IPS-18a (cell line): ENCODE data around the gene SLC35D1.

Experiments used
- H3K27ac ChIP-seq: one replicate; pipeline ENCODE4 v1.5.1; 2013; ENCODE audit warnings: low read length
- H3K27me3 ChIP-seq: one replicate; pipeline ENCODE4 v1.6.1; 2013; ENCODE audit warnings: mild to moderate bottlenecking, low read length; ENCODE audit not compliant: control insufficient read depth, insufficient read depth
- H3K36me3 ChIP-seq: one replicate; pipeline ENCODE4 v1.6.1; 2013; ENCODE audit warnings: low read depth, low read length; ENCODE audit not compliant: control insufficient read depth
- H3K4me1 ChIP-seq: one replicate; pipeline ENCODE4 v1.6.1; 2013; ENCODE audit warnings: low read depth, low read length; ENCODE audit not compliant: control insufficient read depth
- H3K4me3 ChIP-seq: one replicate; pipeline ENCODE4 v1.5.1; 2013; ENCODE audit warnings: low read length
- H3K9ac ChIP-seq: one replicate; pipeline ENCODE4 v1.6.1; 2013; ENCODE audit warnings: mild to moderate bottlenecking, low read length, moderate library complexity
- H3K9me3 ChIP-seq: one replicate; pipeline ENCODE4 v1.6.1; 2013; ENCODE audit warnings: low read depth, low read length; ENCODE audit not compliant: control insufficient read depth

The SLC35D1 gene

GRCh38 chr1:67043366-67043765 is 10.6 kb downstream of the SLC35D1 start:
- H3K9ac ChIP-seq = no peak overlapping the region
- no peak overlapping the region for H3K4me3 ChIP-seq
- H3K27ac ChIP-seq = no peak overlapping the region
- H3K9me3 ChIP-seq = no peaks in the 10 kb centered on the region
- peaks cover 8% of the 10 kb centered on the region for H3K36me3 ChIP-seq
- no peaks in the 10 kb centered on the region for H3K27me3 ChIP-seq
- peaks cover 7% of the 10 kb centered on the region for H3K4me1 ChIP-seq

GRCh38 chr1:67041841-67042503 is 12.0 kb downstream of the SLC35D1 start:
- Histone ChIP-seq H3K9ac (no peak overlapping the region), H3K27ac (no peak overlapping the region), H3K9me3 (no peaks in the 10 kb centered on the region), H3K4me1 (peaks cover 7% of the 10 kb centered on the region), H3K4me3 (no peak overlapping the region), H3K27me3 (no peaks in the 10 kb centered on the region), H3K36me3 (peaks cover 5% of the 10 kb centered on the region)

GRCh38 chr1:67040405-67040804 is 13.5 kb downstream of the SLC35D1 start:
- H3K36me3 ChIP-seq = peaks cover 5% of the 10 kb centered on the region
- H3K27ac ChIP-seq = no peak overlapping the region
- H3K9me3 ChIP-seq = no peaks in the 10 kb centered on the region
- H3K4me1 ChIP-seq = peaks cover 7% of the 10 kb centered on the region
- H3K4me3 ChIP-seq = no peak overlapping the region
- no peak overlapping the region for H3K9ac ChIP-seq
- H3K27me3 ChIP-seq = no peaks in the 10 kb centered on the region

- H3K27ac ChIP-seq = no peak overlapping the region
- no peaks in the 10 kb centered on the region for H3K9me3 ChIP-seq
- peaks cover 2% of the 10 kb centered on the region for H3K36me3 ChIP-seq
- no peak overlapping the region for H3K4me3 ChIP-seq
- no peaks in the 10 kb centered on the region for H3K27me3 ChIP-seq
- H3K4me1 ChIP-seq = no peaks in the 10 kb centered on the region
- no peak overlapping the region for H3K9ac ChIP-seq
Observed at GRCh38 chr1:67031859-67032247, 22.1 kb downstream of the SLC35D1 start.

GRCh38 chr1:67031121-67031858 is 22.7 kb downstream of the SLC35D1 start:
- Histone ChIP-seq H3K36me3 (peaks cover 2% of the 10 kb centered on the region), H3K4me1 (no peaks in the 10 kb centered on the region), H3K9ac (no peak overlapping the region), H3K27me3 (no peaks in the 10 kb centered on the region), H3K4me3 (no peak overlapping the region), H3K27ac (no peak overlapping the region), H3K9me3 (no peaks in the 10 kb centered on the region)

- no peak overlapping the region for H3K9ac ChIP-seq
- no peak overlapping the region for H3K27ac ChIP-seq
- H3K9me3 ChIP-seq = no peaks in the 10 kb centered on the region
- H3K4me1 ChIP-seq = no peaks in the 10 kb centered on the region
- peaks cover 2% of the 10 kb centered on the region for H3K36me3 ChIP-seq
- no peaks in the 10 kb centered on the region for H3K27me3 ChIP-seq
- no peak overlapping the region for H3K4me3 ChIP-seq
Observed at GRCh38 chr1:67029472-67029871, 24.5 kb downstream of the SLC35D1 start.

- Histone ChIP-seq H3K27me3 (no peaks in the 10 kb centered on the region), H3K36me3 (no peaks in the 10 kb centered on the region), H3K27ac (no peak overlapping the region), H3K4me3 (no peak overlapping the region), H3K9me3 (no peaks in the 10 kb centered on the region), H3K9ac (no peak overlapping the region), H3K4me1 (peaks cover 16% of the 10 kb centered on the region)
Observed at GRCh38 chr1:67020765-67021164, 33.2 kb downstream of the SLC35D1 start.

- H3K36me3 ChIP-seq = no peaks in the 10 kb centered on the region
- H3K9me3 ChIP-seq = no peaks in the 10 kb centered on the region
- no peak overlapping the region for H3K27ac ChIP-seq
- no peak overlapping the region for H3K9ac ChIP-seq
- H3K4me3 ChIP-seq = no peak overlapping the region
- H3K4me1 ChIP-seq = peaks cover 16% of the 10 kb centered on the region
- no peaks in the 10 kb centered on the region for H3K27me3 ChIP-seq
Observed at GRCh38 chr1:67020304-67020703, 33.6 kb downstream of the SLC35D1 start.

- Histone ChIP-seq H3K9me3 (no peaks in the 10 kb centered on the region), H3K27ac (no peak overlapping the region), H3K27me3 (no peaks in the 10 kb centered on the region), H3K4me3 (no peak overlapping the region), H3K4me1 (peaks cover 16% of the 10 kb centered on the region), H3K36me3 (no peaks in the 10 kb centered on the region), H3K9ac (no peak overlapping the region)
Observed at GRCh38 chr1:67019600-67020136, 34.3 kb downstream of the SLC35D1 start.

- Histone ChIP-seq H3K9me3 (no peaks in the 10 kb centered on the region), H3K4me1 (peaks cover 16% of the 10 kb centered on the region), H3K36me3 (no peaks in the 10 kb centered on the region), H3K27me3 (no peaks in the 10 kb centered on the region), H3K27ac (no peak overlapping the region), H3K4me3 (no peak overlapping the region), H3K9ac (no peak overlapping the region)
Observed at GRCh38 chr1:67019121-67019520, 34.8 kb downstream of the SLC35D1 start.

GRCh38 chr1:67018574-67018973 is 35.4 kb downstream of the SLC35D1 start:
- Histone ChIP-seq H3K36me3 (no peaks in the 10 kb centered on the region), H3K9ac (no peak overlapping the region), H3K4me3 (no peak overlapping the region)

GRCh38 chr1:67013573-67013972 is 40.4 kb downstream of the SLC35D1 start:
- Histone ChIP-seq H3K36me3 (no peaks in the 10 kb centered on the region), H3K27me3 (no peaks in the 10 kb centered on the region), H3K9ac (no peak overlapping the region), H3K9me3 (no peaks in the 10 kb centered on the region), H3K4me1 (peaks cover 2% of the 10 kb centered on the region), H3K4me3 (no peak overlapping the region), H3K27ac (no peak overlapping the region)

More at GRCh38 chr1:67018574-67018973, 35.4 kb downstream of the SLC35D1 start:
- H3K27ac ChIP-seq = no peak overlapping the region
- no peaks in the 10 kb centered on the region for H3K27me3 ChIP-seq
- H3K4me1 ChIP-seq = peaks cover 16% of the 10 kb centered on the region
- no peaks in the 10 kb centered on the region for H3K9me3 ChIP-seq
